Keratinocyte (primary cell): Measurements from ENCODE around the gene TTN. TPM values are rescaled to one million over a fixed set of nuclear protein-coding genes. Genes with fewer than 3 reads are reported as not detected.

Source experiments
- DNase-seq: peaks from one replicate; pipeline ENCODE4 v3.0.0-alpha.2; 2011; ENCODE audit warnings: low read depth, missing footprints, low spot score
- FAIRE-seq: peaks from 2 replicates; lab custom pipeline; 2011; peaks lifted over from hg19 to GRCh38; lab: Jason Lieb, UNC
- H2AFZ ChIP-seq: 2 replicates; pipeline ENCODE4 v1.6.0; 2012; ENCODE audit warnings: low read length, control low read depth, inconsistent platforms; ENCODE audit not compliant: control insufficient read depth
- H3K27ac ChIP-seq: 2 replicates; pipeline ENCODE4 v1.5.1; 2011; ENCODE audit warnings: low read length; ENCODE audit not compliant: control insufficient read depth, insufficient read depth
- H3K27me3 ChIP-seq: 3 replicates; pipeline ENCODE4 v1.6.0; 2011; ENCODE audit warnings: low read length; ENCODE audit not compliant: control insufficient read depth, insufficient read depth; ENCODE audit errors: extremely low read depth
- H3K36me3 ChIP-seq, 2 experiments: 2 replicates in 1 of 2; 3 replicates in 1 of 2; pipeline ENCODE4 v1.5.1; 2011; ENCODE audit warnings: low read length in 2 of 2, mild to moderate bottlenecking in 1 of 2; ENCODE audit not compliant: control insufficient read depth in 2 of 2, insufficient read depth in 2 of 2; ENCODE audit errors: extremely low read depth in 1 of 2
- H3K4me1 ChIP-seq: 3 replicates; pipeline ENCODE4 v1.5.1; 2011; ENCODE audit warnings: low read length; ENCODE audit not compliant: control insufficient read depth, insufficient read depth; ENCODE audit errors: extremely low read depth
- H3K4me2 ChIP-seq: 3 replicates; pipeline ENCODE4 v1.6.0; 2011; ENCODE audit warnings: low read depth, low read length; ENCODE audit not compliant: control insufficient read depth, insufficient read depth; ENCODE audit errors: extremely low read depth
- H3K4me3 ChIP-seq, 3 experiments: fragments of 200-600 bp in 1 of 3; sonication (generic) in 1 of 3; 2 replicates in 2 of 3; 3 replicates in 1 of 3; pipeline ENCODE4 v1.5.1; 2011 to 2016; ENCODE audit warnings: low read length in 3 of 3, mild to moderate bottlenecking in 3 of 3, control low read depth in 2 of 3, inconsistent platforms in 1 of 3, low read depth in 1 of 3, mixed read lengths in 1 of 3, mixed run types in 1 of 3, moderate library complexity in 1 of 3; ENCODE audit not compliant: control insufficient read depth in 2 of 3, insufficient read depth in 2 of 3; ENCODE audit errors: extremely low read depth in 1 of 3
- H3K79me2 ChIP-seq: 2 replicates; pipeline ENCODE4 v1.6.0; 2012; ENCODE audit warnings: low read length; ENCODE audit not compliant: control insufficient read depth, insufficient read depth
- H3K9ac ChIP-seq: 3 replicates; pipeline ENCODE4 v1.6.0; 2011; ENCODE audit warnings: low read length; ENCODE audit not compliant: control insufficient read depth, insufficient read depth; ENCODE audit errors: extremely low read depth
- H3K9me1 ChIP-seq: 3 replicates; pipeline ENCODE4 v1.6.0; 2011; ENCODE audit warnings: low read length; ENCODE audit not compliant: control insufficient read depth, insufficient read depth; ENCODE audit errors: extremely low read depth
- H3K9me3 ChIP-seq: 2 replicates; pipeline ENCODE4 v1.5.1; 2012; ENCODE audit warnings: low read depth, low read length; ENCODE audit not compliant: control insufficient read depth
- H4K20me1 ChIP-seq: 3 replicates; pipeline ENCODE4 v1.6.0; 2011; ENCODE audit warnings: low read length; ENCODE audit not compliant: control insufficient read depth, insufficient read depth; ENCODE audit errors: extremely low read depth
- CTCF ChIP-seq, 3 experiments: IDR thresholded peaks in 1 of 3; conservative IDR thresholded peaks in 1 of 3; optimal IDR thresholded peaks in 1 of 3; 2 replicates in 2 of 3; 3 replicates in 1 of 3; pipeline versions ENCODE3 to v1.5.1; 2011; ENCODE audit warnings: low read length in 3 of 3, mild to moderate bottlenecking in 3 of 3, moderate library complexity in 2 of 3, control low read depth in 1 of 3, inconsistent platforms in 1 of 3; ENCODE audit not compliant: insufficient read depth in 2 of 3; ENCODE audit errors: extremely low read depth in 1 of 3
- EZH2 ChIP-seq: IDR thresholded peaks from one replicate; pipeline ENCODE4 v1.6.1; 2012; ENCODE audit warnings: inconsistent platforms, mild to moderate bottlenecking, low read length, moderate library complexity
- dilution Hi-C: fragments of 300-500 bp; cut with MboI; formaldehyde crosslinking; loops from one replicate; pipeline ENCODE4 v1.7.0; 2020; ENCODE audit warnings: low sequenced_read_pairs; ENCODE audit not compliant: extremely low pct_ligation_motif_present
- polyA plus RNA-seq, 5 experiments: library from polyadenylated mRNA; depleted of rRNA in 3 of 5; stranded (reverse) in 3 of 5; stranded (forward) in 1 of 5; unstranded in 1 of 5; fragments of >200 nt; gene quantifications; 1 replicate in 1 of 5; 2 replicates in 3 of 5; 3 replicates in 1 of 5; pipeline versions ENCODE4 v1.2.1 to v1.2.3, GENCODE V29; 2011 to 2012; ENCODE audit warnings: missing spikeins in 2 of 5, low read depth in 1 of 5, low replicate concordance in 1 of 5

TTN gene
- polyA plus RNA-seq, 1 donor (not counting 4 experiments of a cell fraction or from before 2014, with no cell fraction given), result 0.01 TPM

GRCh38 chr2:178523596-178524134 lies 283.6 kb downstream of the TTN start:
- DNase-seq (no peak), FAIRE-seq (no peak)
- Histone ChIP-seq H3K79me2 (peaks cover 33% of the 10 kb centered on the region), H3K4me3 (peak overlapping the region; percentile 58 to 89 (median 84)), H3K4me1 (no peaks in the 10 kb centered on the region), H4K20me1 (no peaks in the 10 kb centered on the region), H3K36me3 (peaks cover 0 to 1% of the 10 kb centered on the region in 2 experiments), H3K9me3 (no peaks in the 10 kb centered on the region), H3K27me3 (no peaks in the 10 kb centered on the region), H3K9ac (peak overlapping the region; percentile 85), H3K27ac (peak overlapping the region; percentile 77), H3K4me2 (peak overlapping the region; percentile 78), H2AFZ (peak overlapping the region; percentile 96), H3K9me1 (no peaks in the 10 kb centered on the region)
- TF ChIP-seq EZH2, result no peak
- no peak for TF ChIP-seq CTCF (optimal IDR thresholded peaks at IDR 0.05 in 1 of 3, IDR thresholded peaks at IDR 0.05 in 1 of 3, conservative IDR thresholded peaks at IDR 0.05 in 1 of 3; ENCODE audit: extremely low read depth in 1 of 3, insufficient read depth in 2 of 3, low read length in 3 of 3)
- dilution Hi-C loops, result no loop called here

- DNase-seq (peak; percentile 11), FAIRE-seq (peak; percentile 69)
- no peaks in the 10 kb centered on the region for H4K20me1 ChIP-seq
- H3K4me2 ChIP-seq, result peak overlapping the region; percentile 78
- H3K9me1 ChIP-seq, result no peaks in the 10 kb centered on the region
- H3K9me3 ChIP-seq, result no peaks in the 10 kb centered on the region
- H3K4me3 ChIP-seq, result peak overlapping the region; percentile 58 to 89 (median 84)
- no peaks in the 10 kb centered on the region for H3K4me1 ChIP-seq
- peak overlapping the region; percentile 96 for H2AFZ ChIP-seq
- peak overlapping the region; percentile 77 for H3K27ac ChIP-seq
- H3K79me2 ChIP-seq, result peaks cover 30% of the 10 kb centered on the region
- TF ChIP-seq CTCF (optimal IDR thresholded peaks at IDR 0.05 in 1 of 3, IDR thresholded peaks at IDR 0.05 in 1 of 3, conservative IDR thresholded peaks at IDR 0.05 in 1 of 3; ENCODE audit: extremely low read depth in 1 of 3, insufficient read depth in 2 of 3, low read length in 3 of 3) (peak; percentile 86 to 94 (median 89)), EZH2 (no peak)
- no peaks in the 10 kb centered on the region for H3K27me3 ChIP-seq
- H3K36me3 ChIP-seq, result no peaks in the 10 kb centered on the region
- H3K9ac ChIP-seq, result peak overlapping the region; percentile 85
- dilution Hi-C loops, result no loop called here
Measured at GRCh38 chr2:178522950-178523595, 284.1 kb downstream of the TTN start.
